NT2/D1 (cell line): Measurements from ENCODE around the gene MON2.

ENCODE experiments used
- SUZ12 ChIP-seq: IDR thresholded peaks from 2 replicates; pipeline ENCODE4 v1.6.1; 2011; ENCODE audit not compliant: insufficient read length, insufficient read depth; ENCODE audit errors: extremely low read depth
- YY1 ChIP-seq: IDR thresholded peaks from 2 replicates; pipeline ENCODE4 v1.6.1; 2011; ENCODE audit not compliant: insufficient read length, insufficient read depth
- ZNF274 ChIP-seq: IDR thresholded peaks from 2 replicates; pipeline ENCODE4 v1.6.1; 2011; ENCODE audit warnings: mild to moderate bottlenecking, low read depth, low read length

DNA sequence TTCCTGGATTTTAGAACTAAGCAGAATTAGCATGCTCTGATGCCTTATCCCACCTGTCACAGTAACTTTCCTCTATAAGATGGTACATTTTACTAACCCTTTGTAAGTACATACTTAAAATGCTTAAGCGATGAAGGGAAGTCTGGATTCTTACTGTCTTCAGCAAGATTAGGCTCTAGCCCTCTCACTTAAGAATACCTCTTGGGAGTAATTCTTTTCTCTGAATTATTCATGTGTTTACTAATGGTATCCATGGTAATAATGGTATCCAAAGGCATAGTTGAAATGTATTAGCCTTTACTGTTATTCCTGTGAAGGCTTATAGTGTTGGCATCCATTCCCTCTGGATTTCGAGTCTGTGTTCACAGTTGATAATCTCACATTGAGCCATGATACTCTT lies 176.9 kb downstream of the MON2 start:
- TF ChIP-seq SUZ12, result no peak
- no peak for TF ChIP-seq ZNF274
- TF ChIP-seq YY1, result no peak
